Cortex of kidney (tissue), 1 donor: Measurements from ENCODE around the gene GRAMD2B.

Experiments
- DNase-seq: peaks from one replicate; lab custom pipeline; 2025; lab: John Stamatoyannopoulos, UW

Gene GRAMD2B

GRCh38 chr5:126542441-126542840 is 119.2 kb downstream of the GRAMD2B start:
- DNase-seq: no peak

GRCh38 chr5:126543009-126543408 is 119.8 kb downstream of the GRAMD2B start:
- no peak for DNase-seq

GRCh38 chr5:126543660-126544059 is 120.5 kb downstream of the GRAMD2B start:
- DNase-seq: no peak
